GM21576 (cell line): ENCODE measurements around the gene TRAPPC3L.

Experiments
- ATAC-seq: cut with Tn5 transposase; IDR thresholded peaks from one replicate; pipeline ENCODE4 v1.9.1; 2021; ENCODE audit warnings: mild to moderate bottlenecking, moderate library complexity; ENCODE audit not compliant: unreplicated experiment

TRAPPC3L gene

DNA sequence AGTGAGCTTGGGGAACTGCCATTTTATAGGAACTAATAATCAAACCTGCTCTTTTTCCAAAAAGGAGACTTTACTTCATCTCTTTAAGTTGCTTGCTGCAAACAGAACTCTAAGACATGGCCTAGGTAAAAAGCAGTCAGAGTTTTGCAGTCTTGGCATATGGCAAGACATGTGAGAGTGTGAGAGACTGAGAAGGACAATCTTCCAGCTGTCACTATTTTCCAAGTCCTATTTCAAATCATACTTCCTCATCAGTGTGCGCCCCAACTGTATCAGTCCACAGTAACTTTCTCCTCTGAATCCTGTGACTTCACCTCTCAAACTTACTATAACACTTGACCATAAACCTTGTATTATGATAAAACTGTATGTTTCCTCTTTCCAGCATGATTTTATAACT is 74.0 kb downstream of the TRAPPC3L start:
- ATAC-seq, result no peak

DNA sequence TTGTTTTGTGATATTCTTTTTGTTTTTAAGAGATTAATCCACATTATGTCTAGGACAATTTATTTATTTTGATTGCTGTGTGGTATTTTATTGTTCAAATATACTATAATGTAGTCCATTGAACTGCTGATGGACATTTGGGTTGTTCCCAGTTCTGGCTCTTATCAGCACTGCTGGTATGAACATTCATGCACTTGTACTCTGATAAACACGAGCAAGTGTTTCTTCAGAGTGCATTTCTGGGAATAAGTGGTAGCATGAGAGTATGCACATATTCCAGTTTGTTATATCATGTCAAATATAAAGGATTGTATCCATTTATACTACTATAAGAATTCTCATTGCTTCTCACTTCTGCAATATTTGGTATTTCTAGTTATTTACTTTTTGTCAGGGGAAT is 77.2 kb downstream of the TRAPPC3L start:
- ATAC-seq, result no peak

DNA sequence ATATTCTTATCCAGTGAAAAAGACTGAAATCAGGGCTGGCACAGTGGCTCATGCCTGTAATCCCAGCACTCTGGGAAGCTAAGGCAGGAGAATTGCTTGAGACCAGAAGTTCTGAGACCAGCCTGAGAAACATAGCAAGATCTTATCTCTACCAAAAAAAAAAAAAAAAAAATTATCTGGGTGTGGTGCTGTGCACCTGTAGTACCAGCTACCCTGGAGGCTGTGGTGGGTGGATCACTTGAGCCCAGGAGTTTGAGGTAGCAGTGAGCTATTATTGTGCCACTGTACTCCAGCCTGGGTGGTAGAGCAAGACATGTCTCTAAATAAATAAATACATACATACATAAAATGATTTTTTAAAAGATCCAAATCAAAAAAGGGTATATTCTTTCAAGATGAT is 78.0 kb downstream of the TRAPPC3L start:
- no peak for ATAC-seq

DNA sequence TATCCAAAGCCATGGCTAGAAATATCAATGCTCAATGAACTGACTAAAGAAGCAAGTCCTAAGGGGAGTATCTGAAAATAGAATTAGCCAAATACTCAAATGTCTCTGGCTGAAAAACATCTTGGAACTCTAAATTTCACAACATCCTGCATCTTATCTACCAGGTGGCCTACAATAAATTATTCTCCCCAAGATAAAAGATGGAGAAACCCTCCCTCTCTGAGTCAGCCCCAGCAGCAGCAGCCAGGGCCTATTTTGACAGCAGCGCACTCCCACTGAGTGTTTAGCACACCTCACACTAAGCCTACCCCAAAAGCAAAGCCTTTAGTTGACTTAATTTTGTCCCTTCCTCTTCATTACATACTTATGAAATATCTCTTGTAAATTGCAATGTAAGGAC is 78.4 kb downstream of the TRAPPC3L start:
- ATAC-seq, result no peak

DNA sequence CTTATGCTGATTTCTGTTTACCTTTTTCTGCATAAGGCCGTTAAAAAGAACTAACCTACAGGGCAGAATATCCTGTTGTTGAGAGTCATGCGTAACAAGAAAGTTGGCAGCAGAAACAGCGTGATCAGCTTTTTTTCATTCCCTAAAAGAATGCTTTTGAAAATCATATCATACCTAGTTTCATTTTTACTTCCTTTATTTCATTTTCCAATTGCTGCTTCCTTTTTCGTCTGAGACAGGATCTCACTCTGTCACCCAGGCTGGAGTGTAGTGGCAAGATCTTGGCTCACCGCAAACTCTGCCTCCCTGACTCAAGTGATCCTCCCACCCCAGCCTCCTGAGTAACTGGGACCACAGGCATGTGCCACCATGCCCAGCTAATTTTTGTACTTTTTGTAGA is 80.2 kb downstream of the TRAPPC3L start:
- no peak for ATAC-seq

DNA sequence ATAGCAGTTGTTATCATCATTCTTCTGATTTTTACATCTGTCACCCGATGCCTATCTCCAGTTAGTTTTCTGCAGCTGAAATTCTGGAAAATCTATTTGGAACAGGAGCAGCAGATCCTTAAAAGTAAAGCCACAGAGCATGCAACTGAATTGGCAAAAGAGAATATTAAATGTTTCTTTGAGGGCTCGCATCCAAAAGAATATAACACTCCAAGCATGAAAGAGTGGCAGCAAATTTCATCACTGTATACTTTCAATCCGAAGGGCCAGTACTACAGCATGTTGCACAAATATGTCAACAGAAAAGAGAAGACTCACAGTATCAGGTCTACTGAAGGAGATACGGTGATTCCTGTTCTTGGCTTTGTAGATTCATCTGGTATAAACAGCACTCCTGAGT is 82.2 kb downstream of the TRAPPC3L start:
- no peak for ATAC-seq

DNA sequence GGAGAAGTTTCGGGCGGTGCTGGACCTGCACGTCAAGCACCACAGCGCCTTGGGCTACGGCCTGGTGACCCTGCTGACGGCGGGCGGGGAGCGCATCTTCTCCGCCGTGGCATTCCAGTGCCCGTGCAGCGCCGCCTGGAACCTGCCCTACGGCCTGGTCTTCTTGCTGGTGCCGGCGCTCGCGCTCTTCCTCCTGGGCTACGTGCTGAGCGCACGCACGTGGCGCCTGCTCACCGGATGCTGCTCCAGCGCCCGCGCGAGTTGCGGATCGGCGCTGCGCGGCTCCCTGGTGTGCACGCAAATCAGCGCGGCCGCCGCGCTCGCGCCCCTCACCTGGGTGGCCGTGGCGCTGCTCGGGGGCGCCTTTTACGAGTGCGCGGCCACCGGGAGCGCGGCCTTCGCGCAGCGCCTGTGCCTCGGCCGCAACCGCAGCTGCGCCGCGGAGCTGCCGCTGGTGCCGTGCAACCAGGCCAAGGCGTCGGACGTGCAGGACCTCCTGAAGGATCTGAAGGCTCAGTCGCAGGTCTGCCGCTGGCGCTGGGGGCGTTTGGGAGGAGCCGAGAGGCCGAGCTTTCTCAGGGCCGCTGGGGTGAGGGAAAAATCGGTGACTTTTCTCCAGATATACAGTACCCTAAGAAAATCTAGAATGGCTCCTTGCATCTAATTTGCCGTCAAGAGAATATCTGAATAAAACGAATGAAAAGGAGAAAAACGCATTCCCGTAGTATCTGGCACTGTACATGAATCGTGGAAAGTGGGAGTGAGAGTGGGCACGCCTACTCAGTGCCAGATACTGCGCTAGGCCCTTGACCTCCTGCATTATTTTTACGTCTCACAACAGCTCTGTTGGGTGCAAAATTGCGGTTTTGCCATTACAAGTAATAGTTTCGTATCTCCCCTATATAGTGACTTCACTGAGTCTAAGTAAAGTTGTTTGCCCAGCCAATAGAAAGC is 83.3 kb downstream of the TRAPPC3L start:
- ATAC-seq, result peak; percentile 65

DNA sequence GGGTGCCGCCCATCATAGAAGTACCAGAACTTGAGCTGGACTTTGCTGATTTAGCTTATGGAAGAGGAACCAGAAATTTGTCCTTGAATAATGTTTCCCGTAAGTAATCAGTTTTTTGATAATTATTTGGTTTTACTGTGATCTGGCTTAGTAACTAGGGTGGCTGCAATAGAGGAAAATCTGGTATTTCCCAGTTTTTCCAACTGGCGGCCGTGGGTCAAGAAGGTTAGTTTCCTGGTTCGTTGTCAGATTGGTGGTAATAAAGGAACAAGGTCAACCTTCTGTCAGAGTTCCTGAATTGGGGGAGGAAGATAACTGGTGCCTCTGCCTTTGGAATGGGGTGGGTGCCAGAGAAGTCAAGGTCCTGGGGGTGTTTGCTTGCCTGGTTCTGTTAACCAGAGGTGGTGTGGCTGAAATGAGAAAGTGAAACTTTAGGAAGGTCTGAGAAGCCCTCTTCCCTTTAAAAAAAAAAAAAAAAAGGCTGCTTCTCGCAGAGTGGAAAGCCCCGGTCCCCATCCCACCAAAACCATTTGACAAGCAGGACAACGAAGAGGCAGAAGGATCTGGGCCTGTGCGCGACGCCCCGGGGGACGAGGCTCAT is 84.1 kb downstream of the TRAPPC3L start, which contains the start of gene CALHM6:
Gene CALHM6 (plus strand): TSS at position 45 of the 601 bp plus-strand sequence. CDS start 555 bp downstream, at position 600.
- ATAC-seq, result no peak

DNA sequence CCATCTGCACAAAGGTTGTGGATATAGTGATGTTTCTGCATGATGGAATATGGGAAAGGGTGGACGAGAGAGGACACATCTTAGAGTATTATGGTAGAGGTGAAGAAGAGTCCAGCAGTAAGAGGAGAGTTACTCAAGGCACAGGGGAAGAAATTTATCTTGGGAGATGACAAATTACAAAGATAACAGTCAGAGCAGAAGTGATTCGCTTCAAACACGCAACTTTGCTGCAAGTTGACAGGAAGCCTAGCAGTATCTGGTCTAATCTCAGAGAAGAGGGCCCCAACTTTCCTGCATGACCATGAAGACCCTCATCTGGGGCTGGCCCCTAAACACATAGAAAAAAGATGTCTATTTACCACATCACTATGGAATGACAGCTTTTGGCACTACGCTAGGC is 85.6 kb downstream of the TRAPPC3L start:
- no peak for ATAC-seq

DNA sequence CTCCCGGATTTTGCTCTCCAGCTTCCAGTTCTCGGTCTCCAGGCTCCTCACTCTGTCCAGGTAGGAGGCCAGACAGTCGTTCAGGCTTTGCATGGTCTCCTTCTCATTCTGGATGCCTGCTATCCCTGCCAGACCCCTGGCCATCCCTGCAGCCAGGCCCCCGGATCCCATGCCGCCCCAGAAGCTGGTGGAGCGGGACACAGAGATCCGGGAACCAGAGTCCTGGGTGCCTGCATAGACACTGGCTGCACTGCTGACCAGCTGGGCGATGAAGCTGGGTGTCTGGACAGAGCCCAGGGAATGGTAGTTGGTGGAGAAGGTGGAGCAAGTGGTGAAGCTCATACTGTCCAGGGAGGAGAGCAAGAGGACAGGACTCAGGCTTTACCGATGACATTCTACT is 87.2 kb downstream of the TRAPPC3L start:
- ATAC-seq, result no peak

DNA sequence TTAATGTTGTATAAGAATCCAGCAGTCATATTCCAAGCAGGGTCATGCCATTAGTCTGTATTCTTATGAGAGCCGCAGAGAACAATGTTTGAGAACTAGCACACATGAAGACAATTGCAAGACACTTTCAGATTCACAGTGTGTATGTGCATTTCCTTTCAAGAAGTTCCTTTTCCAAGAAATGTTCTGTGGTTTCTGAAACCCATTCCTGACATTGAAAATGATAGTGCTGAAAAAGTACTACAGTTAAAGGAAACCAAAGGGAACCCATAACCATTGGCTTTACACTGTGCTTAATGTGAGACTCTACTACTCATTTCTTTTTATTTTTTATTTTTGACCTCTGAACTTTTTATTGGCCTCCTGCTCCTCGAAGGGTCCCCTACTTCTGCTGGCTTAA is 88.6 kb downstream of the TRAPPC3L start:
- ATAC-seq, result no peak

DNA sequence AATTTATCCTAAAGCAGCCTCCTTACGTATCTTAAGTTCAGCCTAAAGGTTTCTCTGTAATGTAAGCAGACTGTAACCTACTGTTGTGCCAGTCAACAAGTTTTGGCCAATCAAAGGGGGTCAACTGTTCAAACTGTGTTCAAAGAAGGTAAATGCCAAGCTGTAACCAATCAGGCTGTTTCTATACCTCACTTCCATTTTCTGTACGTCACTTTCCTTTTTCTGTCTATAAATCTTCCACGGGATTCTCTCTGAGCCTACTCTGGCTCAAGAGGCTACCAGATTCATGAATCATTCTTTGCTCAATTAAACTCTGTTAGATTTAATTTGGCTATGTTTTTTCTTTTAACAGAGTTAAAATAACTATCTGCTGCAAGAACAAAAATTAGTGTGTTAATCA is 89.4 kb downstream of the TRAPPC3L start:
- ATAC-seq, result no peak

DNA sequence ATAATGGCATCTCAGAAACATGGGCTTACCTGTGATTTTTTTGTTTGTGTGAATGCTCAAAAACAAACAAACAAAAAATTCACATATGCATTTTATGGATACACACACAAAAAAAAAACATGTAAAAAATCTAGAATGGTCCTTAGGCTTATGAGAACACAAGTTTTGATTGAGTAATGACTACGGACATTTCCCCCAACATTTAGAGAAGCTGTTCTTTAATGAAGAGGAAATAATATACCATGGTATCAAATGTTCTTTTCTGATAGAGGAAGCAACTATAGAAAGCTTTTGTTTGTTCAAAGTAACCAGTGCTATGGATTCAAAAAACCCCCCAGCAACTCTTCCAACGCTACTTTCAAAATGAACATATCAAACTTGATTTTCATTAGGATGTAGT is 93.0 kb downstream of the TRAPPC3L start:
- ATAC-seq, result no peak

DNA sequence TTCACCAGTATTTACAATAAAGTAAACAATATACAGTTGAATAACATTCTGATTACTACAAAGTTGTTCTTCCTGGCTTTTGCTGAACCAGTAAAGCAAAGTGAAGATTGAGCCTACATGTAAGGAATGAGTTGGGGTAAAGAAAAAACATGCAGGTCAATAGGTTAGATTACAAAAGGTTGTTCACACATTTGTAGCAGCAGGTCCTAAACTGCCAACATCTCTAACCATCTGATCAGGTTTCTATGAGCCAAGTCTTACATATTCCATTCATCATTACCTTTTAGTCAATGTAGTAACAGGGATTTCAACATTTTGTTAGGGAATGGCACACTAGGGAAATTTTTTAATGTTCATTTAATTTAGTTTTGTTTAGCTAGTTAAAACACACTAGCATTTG is 93.6 kb downstream of the TRAPPC3L start:
- no peak for ATAC-seq

DNA sequence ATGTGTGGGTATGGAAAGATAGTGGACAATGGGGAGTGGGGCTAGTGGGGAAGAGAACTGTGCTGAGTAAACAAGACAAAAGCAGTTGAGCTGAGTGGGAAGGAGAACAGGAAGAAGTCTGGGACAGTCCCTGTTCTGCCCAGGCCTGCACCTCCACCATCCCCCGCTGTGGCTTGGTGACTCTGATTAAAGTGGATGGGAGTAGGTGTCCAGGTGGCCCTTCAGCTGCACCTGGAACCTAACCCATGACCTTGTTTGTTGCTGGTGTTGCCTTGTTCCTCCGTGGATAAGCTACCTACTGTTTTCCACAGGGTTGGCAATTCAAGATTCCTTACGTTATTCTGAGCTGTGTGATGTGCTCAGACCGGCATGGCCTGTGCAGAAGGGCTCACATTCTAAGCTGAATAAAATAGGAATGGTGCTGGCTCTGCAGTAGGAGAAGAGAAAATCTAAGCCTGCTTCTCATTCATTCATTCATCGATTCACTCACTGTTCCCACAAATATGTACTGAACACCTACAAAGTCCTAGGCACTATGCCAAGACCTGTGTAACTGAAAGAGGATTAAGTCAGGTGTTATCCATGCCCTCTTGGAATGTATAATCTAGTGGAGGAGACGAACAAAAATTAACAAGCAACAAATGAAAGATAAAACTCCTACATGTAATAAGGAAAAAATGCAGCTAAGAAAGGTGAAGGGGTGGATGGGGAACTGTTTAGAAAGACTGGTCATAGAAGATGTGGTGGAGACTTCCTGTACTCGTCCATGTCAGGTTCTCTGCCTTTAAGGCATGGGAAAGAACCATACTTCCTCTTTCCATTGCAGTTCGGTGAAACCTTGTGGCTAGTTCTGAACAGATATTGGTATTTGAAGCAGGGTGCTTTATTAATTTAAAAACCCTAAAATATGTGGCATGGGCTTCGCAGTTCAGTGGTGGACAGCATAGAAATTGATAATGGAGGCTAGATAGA is 94.4 kb downstream of the TRAPPC3L start:
- ATAC-seq, result peak; percentile 74

DNA sequence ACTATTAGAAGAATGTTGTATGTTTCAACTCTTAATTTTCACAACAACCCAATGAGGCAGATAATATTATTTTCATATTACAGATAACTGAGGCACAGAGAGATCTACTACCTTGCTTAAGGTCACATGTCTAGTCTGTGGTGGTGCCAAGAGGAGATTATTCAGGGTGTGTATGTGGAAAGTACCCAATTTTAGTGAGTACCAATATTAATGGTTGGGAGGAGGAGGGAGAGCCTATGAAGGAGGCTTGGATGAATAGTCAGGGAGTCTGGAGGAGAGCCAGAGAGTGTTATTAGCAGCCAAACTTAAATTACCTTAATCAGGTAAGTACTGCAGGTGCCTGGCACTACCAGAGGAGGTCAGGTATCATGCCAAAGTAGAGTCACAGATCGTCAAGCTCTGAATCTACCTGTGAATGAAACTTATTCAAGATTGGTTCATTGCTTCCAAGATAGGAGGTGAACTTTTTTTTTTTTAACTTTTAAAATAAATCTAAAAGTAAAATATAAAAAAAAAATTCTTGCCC is 95.2 kb downstream of the TRAPPC3L start:
- no peak for ATAC-seq

DNA sequence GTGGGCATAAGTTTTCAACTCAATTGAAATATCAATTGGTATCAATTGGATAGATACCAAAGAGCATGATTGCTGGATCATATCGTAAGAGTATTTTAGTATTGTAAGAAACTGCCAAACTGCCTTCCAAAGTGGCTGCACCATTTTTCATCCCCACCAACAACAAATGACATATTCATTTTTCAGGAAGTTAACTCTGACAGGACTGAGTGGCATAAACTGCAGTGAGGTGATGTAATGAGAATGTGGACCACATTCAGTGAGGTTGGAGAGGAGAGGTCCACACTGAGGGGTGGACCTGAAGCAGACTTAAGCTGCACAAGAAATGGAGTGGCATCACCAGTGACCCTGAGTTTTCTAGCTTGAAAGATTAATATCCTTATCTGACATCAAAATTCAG is 95.9 kb downstream of the TRAPPC3L start:
- ATAC-seq, result no peak

DNA sequence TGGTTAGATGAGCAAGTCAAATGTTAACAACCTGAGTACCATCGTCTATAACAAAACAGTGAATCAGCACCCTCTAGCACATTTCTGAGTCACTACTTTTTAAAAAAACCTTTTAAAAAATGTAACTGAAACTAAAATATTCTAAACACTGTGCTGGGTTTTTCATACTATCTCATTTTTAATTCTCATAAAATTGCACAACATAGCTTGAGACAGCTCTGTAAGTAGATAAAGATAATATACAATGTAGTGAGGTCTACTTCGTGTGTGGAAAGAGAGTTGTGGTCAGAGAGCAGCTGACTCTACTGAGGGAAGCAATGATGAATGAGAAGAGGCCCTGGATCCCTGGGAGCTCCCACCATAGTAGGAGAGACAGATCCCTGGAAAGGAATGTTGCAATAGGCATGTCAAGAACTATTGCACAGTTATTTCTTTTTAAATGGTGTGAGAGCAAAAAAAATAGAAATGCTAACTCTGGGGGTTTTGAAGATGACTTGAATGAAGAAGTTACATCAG is 97.9 kb downstream of the TRAPPC3L start:
- ATAC-seq, result no peak

DNA sequence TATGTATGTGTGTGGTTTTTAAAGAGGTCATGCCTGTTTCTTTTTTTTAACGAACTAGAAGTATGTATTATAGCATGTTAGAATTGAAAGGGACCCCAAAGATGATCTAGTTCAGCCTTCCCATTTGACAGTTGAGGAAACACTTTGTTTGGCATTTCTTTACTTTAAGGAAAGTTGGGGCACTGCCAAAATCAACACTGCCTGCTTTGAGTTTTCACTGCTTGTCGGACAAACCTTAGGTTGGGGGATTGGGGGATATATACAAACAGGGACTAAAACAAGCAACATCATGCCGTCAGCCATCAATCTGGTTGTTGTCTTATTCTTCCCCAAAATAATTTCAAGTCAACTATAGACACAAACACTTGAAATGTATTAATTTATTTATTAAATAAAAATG is 98.4 kb downstream of the TRAPPC3L start:
- no peak for ATAC-seq

DNA sequence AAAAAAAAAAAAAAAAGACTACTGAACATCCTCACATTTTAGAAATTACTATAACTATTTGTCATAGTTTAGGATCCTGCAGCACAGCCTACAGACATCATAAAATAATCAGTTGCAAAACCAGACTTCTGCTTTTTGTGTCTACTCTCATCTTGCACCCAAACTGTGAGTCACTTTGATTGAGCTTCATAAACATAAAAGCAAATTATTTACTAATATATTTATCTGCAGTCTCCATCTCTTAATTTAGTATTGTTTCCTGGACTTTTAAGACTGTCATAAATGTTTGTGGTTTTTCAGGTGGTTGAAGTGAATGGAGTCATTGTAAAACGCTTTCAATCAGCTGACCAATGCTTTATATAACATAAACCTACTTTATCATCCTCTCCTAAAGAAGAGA is 99.1 kb downstream of the TRAPPC3L start:
- ATAC-seq, result no peak

DNA sequence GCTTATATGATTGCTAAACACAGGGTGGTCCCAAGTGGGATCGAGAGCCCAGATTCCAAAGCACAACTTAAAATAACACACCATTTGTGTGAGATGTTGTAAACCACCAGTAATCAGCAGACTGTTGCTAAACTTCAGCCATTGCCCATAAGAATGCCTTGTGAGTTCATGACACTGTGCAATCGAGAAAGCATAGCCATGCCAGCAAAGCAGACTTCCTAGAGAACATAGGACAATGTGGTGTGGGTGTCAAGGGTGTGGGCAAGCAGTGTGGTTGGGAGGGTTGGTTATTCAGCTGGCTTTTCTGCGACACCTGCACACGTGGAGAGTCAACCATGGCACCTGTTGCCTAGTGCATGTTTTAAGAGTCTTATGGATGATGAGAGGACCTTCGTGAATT is 100.4 kb downstream of the TRAPPC3L start:
- ATAC-seq, result no peak
